Tibial artery (tissue), 4 donors: ENCODE results near the gene NAA40.
A peak's percentile ranks its signal among the peaks of the same experiment; 100 is the strongest.

Experiments
- DNase-seq, 2 donors: peaks; one replicate each; pipeline ENCODE4 v3.0.0-alpha.2; 2019
- H3K27ac ChIP-seq, 2 donors: fragments of 200-600 bp; sonication (generic) in 1 of 2; 1 replicate in 1 of 2; 2 replicates in 1 of 2; pipeline ENCODE4 v1.5.1; 2018 to 2019; ENCODE audit warnings: mild to moderate bottlenecking in 1 of 2
- H3K27me3 ChIP-seq, 2 donors: fragments of 200-600 bp; sonication (generic) in 1 of 2; one replicate each; pipeline versions ENCODE4 v1.5.1 to v1.6.0; 2016 to 2019
- H3K36me3 ChIP-seq, 3 donors: fragments of 200-600 bp; sonication (generic) in 2 of 3; one replicate each; pipeline ENCODE4 v1.5.1; 2016 to 2019; ENCODE audit warnings: mild to moderate bottlenecking in 2 of 3
- H3K4me1 ChIP-seq, 4 donors: fragments of 200-600 bp; sonication (generic) in 2 of 4; 1 replicate in 3 of 4; 2 replicates in 1 of 4; pipeline ENCODE4 v1.5.1; 2016 to 2019
- H3K4me3 ChIP-seq, 2 donors: fragments of 200-600 bp; sonication (generic) in 1 of 2; 1 replicate in 1 of 2; 2 replicates in 1 of 2; pipeline ENCODE4 v1.5.1; 2018 to 2019; ENCODE audit warnings: mild to moderate bottlenecking in 2 of 2
- H3K9me3 ChIP-seq, 3 donors: fragments of 200-600 bp; sonication (generic) in 1 of 3; one replicate each; pipeline ENCODE4 v1.5.1; 2016 to 2019
- intact Hi-C: fragments of 100-400 bp; cut with DNase I; formaldehyde crosslinking; loops from one replicate; pipeline ENCODE4 v1.15.0; 2023; ENCODE audit warnings: low total_unique reads
- TF ChIP-seq, protein P1 (sequence below), 2 experiments: fragments of 200-600 bp in 1 of 2; fragments of 450-650 bp in 1 of 2; IDR thresholded peaks; one replicate each; pipeline ENCODE4 v1.5.1; 2017 to 2019; ENCODE audit warnings: antibody characterized with exemption in 2 of 2, mild to moderate bottlenecking in 1 of 2, moderate library complexity in 1 of 2

NAA40 gene

DNA sequence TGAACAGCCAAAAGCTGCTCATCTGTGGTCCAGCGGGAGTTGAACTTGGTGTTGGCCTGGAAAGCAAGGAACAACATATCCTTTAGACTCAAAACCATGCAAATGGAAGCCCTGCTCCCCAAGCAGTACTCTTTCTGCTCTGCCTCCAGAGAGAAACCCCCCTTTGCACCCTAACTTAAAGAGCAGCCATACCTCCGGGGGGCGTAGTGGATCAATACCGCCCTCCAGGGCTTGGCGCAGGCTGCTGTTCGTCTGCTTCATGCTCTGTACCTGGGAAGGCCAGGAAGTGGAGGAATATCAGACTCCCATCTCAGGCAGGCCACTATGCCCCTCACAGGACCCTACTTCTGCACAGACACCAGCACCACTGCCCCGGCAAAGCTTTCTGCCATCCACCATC lies 26.1 kb upstream of the NAA40 start:
- no peak overlapping the region for H3K27ac ChIP-seq
- H3K27me3 ChIP-seq = no peaks in the 10 kb centered on the region
- TF ChIP-seq, protein P1, sequence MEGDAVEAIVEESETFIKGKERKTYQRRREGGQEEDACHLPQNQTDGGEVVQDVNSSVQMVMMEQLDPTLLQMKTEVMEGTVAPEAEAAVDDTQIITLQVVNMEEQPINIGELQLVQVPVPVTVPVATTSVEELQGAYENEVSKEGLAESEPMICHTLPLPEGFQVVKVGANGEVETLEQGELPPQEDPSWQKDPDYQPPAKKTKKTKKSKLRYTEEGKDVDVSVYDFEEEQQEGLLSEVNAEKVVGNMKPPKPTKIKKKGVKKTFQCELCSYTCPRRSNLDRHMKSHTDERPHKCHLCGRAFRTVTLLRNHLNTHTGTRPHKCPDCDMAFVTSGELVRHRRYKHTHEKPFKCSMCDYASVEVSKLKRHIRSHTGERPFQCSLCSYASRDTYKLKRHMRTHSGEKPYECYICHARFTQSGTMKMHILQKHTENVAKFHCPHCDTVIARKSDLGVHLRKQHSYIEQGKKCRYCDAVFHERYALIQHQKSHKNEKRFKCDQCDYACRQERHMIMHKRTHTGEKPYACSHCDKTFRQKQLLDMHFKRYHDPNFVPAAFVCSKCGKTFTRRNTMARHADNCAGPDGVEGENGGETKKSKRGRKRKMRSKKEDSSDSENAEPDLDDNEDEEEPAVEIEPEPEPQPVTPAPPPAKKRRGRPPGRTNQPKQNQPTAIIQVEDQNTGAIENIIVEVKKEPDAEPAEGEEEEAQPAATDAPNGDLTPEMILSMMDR (IDR thresholded peaks at IDR 0.05) = no peak
- peaks cover 2 to 25% (median 9%) of the 10 kb centered on the region in 3 donors for H3K36me3 ChIP-seq
- no peak overlapping the region for H3K4me3 ChIP-seq
- DNase-seq = no peak
- intact Hi-C loops = no loop called here
- H3K9me3 ChIP-seq = no peaks in the 10 kb centered on the region
- H3K4me1 ChIP-seq = peaks cover 0 to 62% (median 56%) of the 10 kb centered on the region in 4 donors

DNA sequence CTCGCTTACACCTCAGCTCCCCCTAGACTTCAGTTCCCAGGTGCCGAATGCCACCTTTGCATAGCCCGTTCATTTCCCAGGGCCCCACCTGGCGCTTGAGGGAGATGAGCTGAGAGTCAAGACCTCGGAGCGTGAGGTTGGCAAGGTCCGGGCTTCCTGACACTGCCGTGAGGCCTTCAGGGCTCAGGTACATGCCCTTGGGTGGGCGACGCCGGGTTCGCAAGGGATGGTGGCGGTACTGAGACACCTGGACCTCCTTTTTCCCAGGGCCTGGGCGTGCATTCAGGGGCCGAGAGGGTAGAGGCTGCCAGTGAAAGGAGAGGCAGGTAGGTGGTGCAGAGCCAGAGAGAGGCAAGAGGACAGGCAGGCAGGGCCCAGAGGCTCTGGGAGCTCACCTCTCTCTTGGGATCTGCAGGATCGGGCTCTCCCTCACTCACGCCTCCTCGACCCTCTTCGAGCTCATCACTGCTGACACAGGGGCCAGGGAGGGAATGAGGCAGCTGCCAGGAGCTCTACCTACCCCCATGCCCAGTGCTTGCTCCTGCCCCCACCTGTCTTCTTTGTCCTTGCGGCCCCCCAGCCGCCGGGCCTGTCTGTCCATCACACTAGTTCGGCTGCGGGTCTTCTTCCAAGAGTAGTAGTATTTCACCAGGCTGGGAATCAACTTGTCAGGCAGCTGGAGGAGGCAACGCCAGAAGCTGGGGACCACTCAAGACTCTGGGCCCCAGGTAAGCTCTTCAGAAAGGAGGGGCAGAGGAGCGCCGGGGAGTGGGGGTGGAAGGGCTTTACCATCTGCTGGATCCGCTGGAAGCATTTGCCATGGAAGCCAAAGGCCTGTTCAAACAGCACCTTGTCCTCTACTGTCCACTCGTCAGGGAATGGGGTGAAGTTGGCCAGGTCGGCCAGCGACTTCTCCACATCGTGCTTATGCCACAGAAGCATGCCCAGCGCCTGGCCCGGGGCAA lies 24.7 kb upstream of the NAA40 start:
- TF ChIP-seq, protein P1 (IDR thresholded peaks at IDR 0.05) = no peak

DNA sequence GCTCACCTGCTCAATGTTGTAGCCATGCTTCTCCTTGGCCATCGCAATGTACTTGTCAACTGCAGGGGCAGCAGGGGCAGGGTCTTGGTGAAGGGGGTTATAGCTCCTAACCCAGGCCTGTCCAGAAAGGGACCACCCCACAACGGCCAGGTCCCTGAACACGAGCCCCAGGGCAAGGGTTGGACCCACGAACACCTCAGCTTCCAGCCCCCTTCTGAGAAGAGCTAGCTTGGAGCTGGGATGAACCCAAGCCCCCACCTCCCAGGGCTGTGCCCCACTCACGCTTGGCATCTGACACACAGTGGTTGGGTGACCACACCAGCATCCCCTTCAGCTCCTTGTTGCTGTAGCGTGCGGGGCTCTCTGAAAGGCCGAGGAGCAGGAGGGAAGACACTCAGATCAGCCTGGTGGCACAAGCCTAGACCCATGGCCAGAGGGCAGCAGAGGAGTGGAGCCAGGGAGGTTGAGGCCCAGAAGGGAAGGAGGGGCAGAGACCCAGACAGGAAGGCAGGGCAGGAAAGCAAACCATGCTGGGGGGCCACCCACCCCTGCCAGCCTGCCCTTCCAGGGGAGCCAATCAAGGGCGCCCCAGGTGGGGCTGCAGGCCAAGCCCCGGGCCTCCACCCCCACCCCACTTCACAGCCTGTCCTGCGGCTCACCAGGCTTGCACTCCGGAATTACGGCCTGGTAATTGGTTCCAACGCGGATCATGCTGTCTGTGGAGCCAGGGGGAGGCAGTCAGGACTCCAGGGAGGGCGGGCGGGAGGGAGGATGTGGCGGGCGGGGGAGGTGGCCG lies 23.7 kb upstream of the NAA40 start:
- H3K27me3 ChIP-seq = no peaks in the 10 kb centered on the region
- intact Hi-C loops = no loop called here
- TF ChIP-seq, protein P1 (IDR thresholded peaks at IDR 0.05) = no peak
- H3K27ac ChIP-seq = peak overlapping the region; percentile 87 to 95
- no peaks in the 10 kb centered on the region for H3K9me3 ChIP-seq
- H3K4me3 ChIP-seq = no peak overlapping the region
- peaks cover 0 to 62% (median 56%) of the 10 kb centered on the region in 4 donors for H3K4me1 ChIP-seq
- DNase-seq = no peak
- peaks cover 0 to 2% (median 0%) of the 10 kb centered on the region in 3 donors for H3K36me3 ChIP-seq

More for the DNA sequence above, 24.7 kb upstream of the NAA40 start:
- Histone ChIP-seq H3K36me3 (peaks cover 0 to 12% (median 2%) of the 10 kb centered on the region in 3 donors), H3K27me3 (no peaks in the 10 kb centered on the region), H3K4me1 (peaks cover 0 to 62% (median 56%) of the 10 kb centered on the region in 4 donors), H3K9me3 (no peaks in the 10 kb centered on the region), H3K27ac (no peak overlapping the region), H3K4me3 (no peak overlapping the region)
- intact Hi-C loops = no loop called here
- no peak for DNase-seq

DNA sequence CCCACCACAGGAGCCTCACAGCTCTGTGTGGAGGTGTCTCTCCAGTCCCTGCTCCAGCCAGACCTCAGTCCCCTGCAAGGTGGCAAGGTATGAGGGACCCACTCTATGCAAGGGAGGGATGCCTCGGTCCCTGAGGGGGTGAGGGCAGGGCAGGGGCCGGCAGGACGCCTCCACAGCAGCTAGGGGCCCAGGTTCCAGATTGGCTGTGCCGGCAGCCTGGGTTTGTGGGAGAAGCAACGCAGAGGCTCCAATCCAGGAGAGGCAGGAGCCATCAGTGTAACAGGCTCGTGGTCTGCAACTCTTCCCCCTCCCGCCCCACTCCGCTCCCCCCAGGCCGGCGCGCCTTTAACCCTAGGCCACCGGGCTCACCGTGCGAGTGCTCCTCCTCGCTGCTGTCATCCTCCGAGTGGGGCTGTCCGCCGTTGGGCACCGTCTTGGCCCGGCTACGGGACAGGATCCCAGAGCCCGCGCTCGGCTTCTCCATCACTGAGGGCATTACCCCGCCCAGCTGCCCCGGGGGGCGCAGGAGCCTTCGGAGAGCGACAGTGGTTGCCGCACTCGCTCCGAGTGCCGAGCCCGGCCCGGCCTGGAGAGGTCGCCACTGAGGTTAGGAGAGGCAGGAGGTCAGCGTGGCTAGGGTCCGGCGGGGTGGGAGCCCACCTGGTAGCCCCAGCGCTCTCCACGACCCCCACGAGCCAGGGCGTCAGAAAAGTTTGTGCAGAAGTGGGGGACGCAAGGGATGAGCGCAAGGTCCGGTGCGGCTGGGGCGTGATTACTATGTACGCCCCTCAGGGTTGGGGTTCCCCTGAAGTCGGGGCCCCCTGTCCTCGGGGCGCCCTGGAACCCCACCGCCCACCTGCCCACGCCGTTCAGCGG lies 22.6 kb upstream of the NAA40 start:
- intact Hi-C loops = no loop called here

More for the DNA sequence above, 22.6 kb upstream of the NAA40 start:
- Histone ChIP-seq H3K4me1 (peaks cover 0 to 60% (median 55%) of the 10 kb centered on the region in 4 donors), H3K27me3 (no peaks in the 10 kb centered on the region), H3K9me3 (no peaks in the 10 kb centered on the region), H3K27ac (peak overlapping the region; percentile 87 to 95), H3K36me3 (no peaks in the 10 kb centered on the region), H3K4me3 (peak overlapping the region; percentile 54 to 63)
- DNase-seq = peak in 1 of 2 donors; percentile 79
- TF ChIP-seq, protein P1 (IDR thresholded peaks at IDR 0.05) = peak; percentile 21 to 49
